GM12878 (cell line): ENCODE data around the gene C5orf15.

Experiments used
- EP300 ChIP-seq, 2 experiments: fragments of 150-350 bp in 1 of 2; IDR thresholded peaks; 2 replicates each; pipeline ENCODE4 v1.6.1; 2011 to 2012; ENCODE audit warnings: low read depth in 2 of 2, low read length in 2 of 2, borderline replicate concordance in 1 of 2, improper control_type of control experiment in 1 of 2, inconsistent platforms in 1 of 2; ENCODE audit not compliant: control insufficient read depth in 1 of 2
- KDM1A ChIP-seq: fragments of 200-600 bp; sonication (generic); IDR thresholded peaks from 2 replicates; pipeline ENCODE4 v1.6.1; 2016; ENCODE audit warnings: borderline replicate concordance
- SP1 ChIP-seq: IDR thresholded peaks from one replicate; pipeline ENCODE4 v1.6.1; 2011; ENCODE audit warnings: low read depth, low read length

- TF ChIP-seq SP1: no peak
- TF ChIP-seq KDM1A: no peak
- TF ChIP-seq EP300 (IDR thresholded peaks at IDR 0.05; ENCODE audit: borderline replicate concordance in 1 of 2, control insufficient read depth in 1 of 2, low read depth in 2 of 2, low read length in 2 of 2): no peak
Measured at GRCh38 chr5:133977858-133978257, 9.4 kb upstream of the C5orf15 start.
